ENCODE data around the gene FAM174C.

Gene FAM174C

DNA sequence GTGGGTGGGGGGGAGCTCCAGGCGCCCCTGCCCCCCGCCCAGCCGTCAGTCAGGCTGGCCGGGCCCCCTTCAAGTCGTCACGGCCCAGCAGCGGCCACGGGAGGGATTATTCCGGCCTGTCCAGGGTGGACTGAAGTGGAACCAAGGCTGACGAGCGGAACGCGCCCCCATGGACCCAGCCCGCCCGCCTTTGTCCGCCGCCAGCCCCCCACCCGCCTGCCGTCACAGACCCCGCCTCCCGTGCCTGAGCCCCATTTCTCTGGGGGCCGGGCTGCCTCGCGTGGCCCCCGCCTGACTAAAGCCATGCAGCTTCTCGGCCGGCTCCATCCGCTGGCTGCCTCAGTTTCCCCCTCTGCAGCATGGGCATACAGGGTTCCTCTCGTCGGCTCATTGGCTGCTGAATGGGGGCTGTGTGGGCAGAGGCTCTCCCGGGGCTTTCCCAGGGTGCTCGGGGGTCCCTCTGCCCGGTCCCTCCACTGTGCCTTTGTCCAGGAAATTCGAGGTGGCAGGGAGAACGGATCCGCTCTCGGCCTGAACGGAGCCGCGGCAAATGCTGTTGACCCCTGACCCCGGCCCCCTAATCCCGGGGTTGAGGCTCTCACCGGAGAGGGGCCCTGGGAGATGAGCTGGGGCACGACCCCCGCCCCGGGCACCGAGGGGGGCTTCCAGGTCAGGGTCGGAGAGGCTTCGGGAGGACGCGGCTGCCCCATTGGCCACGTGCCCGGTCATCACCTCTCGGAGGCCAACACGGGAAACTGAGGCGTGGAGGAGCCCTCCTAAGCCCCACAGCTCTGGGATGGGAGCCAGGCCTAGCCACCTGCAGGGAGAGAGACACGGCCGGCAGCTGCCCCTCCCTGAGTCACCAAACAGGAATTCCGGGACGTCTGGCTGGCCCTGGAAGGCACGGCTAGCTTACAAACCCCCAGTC is 37.7 kb downstream of the FAM174C start:
- DNase-seq (ENCODE audit: low read depth): peak; percentile 18
- TF ChIP-seq, protein P1, sequence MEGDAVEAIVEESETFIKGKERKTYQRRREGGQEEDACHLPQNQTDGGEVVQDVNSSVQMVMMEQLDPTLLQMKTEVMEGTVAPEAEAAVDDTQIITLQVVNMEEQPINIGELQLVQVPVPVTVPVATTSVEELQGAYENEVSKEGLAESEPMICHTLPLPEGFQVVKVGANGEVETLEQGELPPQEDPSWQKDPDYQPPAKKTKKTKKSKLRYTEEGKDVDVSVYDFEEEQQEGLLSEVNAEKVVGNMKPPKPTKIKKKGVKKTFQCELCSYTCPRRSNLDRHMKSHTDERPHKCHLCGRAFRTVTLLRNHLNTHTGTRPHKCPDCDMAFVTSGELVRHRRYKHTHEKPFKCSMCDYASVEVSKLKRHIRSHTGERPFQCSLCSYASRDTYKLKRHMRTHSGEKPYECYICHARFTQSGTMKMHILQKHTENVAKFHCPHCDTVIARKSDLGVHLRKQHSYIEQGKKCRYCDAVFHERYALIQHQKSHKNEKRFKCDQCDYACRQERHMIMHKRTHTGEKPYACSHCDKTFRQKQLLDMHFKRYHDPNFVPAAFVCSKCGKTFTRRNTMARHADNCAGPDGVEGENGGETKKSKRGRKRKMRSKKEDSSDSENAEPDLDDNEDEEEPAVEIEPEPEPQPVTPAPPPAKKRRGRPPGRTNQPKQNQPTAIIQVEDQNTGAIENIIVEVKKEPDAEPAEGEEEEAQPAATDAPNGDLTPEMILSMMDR (IDR thresholded peaks at IDR 0.05; ENCODE audit: control insufficient read depth, extremely low read depth, insufficient read depth): no peak

GRCh38 chr19:1313695-1314613 is 38.6 kb downstream of the FAM174C start:
- no peak overlapping the region for H3K4me3 ChIP-seq (ENCODE audit: low read depth, low read length)
- TF ChIP-seq, protein P1 (IDR thresholded peaks at IDR 0.05; ENCODE audit: control insufficient read depth, extremely low read depth, insufficient read depth): no peak
- no peak for DNase-seq (ENCODE audit: low read depth)

More for the DNA sequence above, 37.7 kb downstream of the FAM174C start:
- H3K4me3 ChIP-seq (ENCODE audit: low read depth, low read length): no peak overlapping the region

DNA sequence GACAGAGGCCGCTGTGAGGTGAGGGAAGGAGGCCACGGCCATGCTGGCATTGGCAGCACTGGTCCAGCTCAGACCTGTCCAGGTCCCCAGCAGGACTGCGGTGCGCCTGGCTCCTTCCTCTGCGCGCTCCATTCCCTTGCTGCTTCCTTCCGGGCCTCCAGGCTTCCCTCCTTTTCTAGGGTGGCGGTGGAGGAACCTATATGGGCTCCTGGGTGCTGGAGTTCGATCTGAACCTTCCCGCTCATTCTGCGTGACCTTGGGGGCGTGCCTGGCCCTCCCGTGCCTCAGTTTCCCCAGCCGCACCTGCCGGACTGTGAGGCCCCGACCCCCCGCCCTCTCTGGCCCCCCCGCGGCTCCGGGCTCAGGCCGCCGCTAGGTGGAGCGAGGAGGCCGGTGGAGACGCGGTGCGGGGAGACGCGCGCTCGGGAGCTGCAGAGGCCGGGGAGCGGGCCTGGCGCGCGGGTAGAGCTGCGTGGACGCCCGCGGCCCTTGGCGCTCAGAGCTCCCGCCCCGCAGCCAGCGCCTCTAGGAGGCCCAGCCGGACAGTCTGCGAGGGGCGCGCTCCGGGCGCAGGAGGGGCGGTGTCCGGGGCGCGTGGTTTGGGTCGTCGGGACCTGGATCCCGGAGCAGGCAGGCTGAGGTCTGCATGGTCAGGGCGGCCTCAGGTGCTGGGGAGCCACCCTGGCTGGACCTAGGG is 40.3 kb downstream of the FAM174C start:
- no peak overlapping the region for H3K4me3 ChIP-seq (ENCODE audit: low read depth, low read length)
- DNase-seq (ENCODE audit: low read depth): no peak
- TF ChIP-seq, protein P1 (IDR thresholded peaks at IDR 0.05; ENCODE audit: control insufficient read depth, extremely low read depth, insufficient read depth): peak; percentile 84

GRCh38 chr19:1316466-1316865 is 41.1 kb downstream of the FAM174C start:
- no peak for DNase-seq (ENCODE audit: low read depth)
- TF ChIP-seq, protein P1 (IDR thresholded peaks at IDR 0.05; ENCODE audit: control insufficient read depth, extremely low read depth, insufficient read depth): no peak
- no peak overlapping the region for H3K4me3 ChIP-seq (ENCODE audit: low read depth, low read length)

GRCh38 chr19:1317274-1318003 is 42.1 kb downstream of the FAM174C start:
- TF ChIP-seq, protein P1 (IDR thresholded peaks at IDR 0.05; ENCODE audit: control insufficient read depth, extremely low read depth, insufficient read depth): no peak
- DNase-seq (ENCODE audit: low read depth): no peak
- no peak overlapping the region for H3K4me3 ChIP-seq (ENCODE audit: low read depth, low read length)
